ENCODE data around the gene RPS6KB1.
"Not testable (repeated sequence)": the region's sequence is repeated elsewhere in the genome, so short reads cannot be mapped to it uniquely, and the experiment has no call there.

The RPS6KB1 gene

DNA sequence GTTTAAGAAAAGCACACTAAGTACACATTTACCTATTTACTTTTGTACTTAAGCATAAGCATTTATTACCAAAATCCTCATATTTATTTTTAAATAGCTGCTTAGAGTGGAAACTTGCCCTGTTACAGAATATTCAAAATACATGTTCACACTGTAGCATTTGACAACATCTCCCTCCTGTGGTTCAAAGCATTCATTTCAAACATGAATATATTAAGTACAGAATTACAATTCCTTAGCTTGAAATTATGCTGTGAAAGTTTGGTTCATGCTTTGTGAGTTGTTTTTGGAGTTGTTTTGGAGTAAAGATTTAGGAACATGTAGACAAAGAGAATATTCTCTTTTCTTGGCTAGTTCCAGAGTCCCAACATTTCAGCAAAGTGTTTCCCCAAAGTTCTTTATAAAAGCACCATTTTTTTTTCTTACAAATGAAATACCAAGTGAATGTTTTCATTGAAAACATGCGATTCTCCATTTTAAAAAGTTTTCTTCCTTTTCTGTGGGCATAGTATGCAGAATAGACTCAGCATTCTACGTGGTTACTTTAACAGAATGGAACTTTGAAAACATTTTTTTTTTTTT is 33.4 kb upstream of the RPS6KB1 start:
- TF ChIP-seq ZFX (IDR thresholded peaks at IDR 0.05; ENCODE audit: borderline replicate concordance) = no peak
- TF ChIP-seq, protein P1, sequence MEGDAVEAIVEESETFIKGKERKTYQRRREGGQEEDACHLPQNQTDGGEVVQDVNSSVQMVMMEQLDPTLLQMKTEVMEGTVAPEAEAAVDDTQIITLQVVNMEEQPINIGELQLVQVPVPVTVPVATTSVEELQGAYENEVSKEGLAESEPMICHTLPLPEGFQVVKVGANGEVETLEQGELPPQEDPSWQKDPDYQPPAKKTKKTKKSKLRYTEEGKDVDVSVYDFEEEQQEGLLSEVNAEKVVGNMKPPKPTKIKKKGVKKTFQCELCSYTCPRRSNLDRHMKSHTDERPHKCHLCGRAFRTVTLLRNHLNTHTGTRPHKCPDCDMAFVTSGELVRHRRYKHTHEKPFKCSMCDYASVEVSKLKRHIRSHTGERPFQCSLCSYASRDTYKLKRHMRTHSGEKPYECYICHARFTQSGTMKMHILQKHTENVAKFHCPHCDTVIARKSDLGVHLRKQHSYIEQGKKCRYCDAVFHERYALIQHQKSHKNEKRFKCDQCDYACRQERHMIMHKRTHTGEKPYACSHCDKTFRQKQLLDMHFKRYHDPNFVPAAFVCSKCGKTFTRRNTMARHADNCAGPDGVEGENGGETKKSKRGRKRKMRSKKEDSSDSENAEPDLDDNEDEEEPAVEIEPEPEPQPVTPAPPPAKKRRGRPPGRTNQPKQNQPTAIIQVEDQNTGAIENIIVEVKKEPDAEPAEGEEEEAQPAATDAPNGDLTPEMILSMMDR (IDR thresholded peaks at IDR 0.05) = peak; percentile 52
- 0 out of 2 replicates have a peak overlapping the region, but pooled peaks have one; percentile 0 for H3K27ac ChIP-seq

GRCh38 chr17:59863616-59864015 is 29.3 kb upstream of the RPS6KB1 start:
- no peak for TF ChIP-seq ZFX (IDR thresholded peaks at IDR 0.05; ENCODE audit: borderline replicate concordance)
- TF ChIP-seq, protein P1 (IDR thresholded peaks at IDR 0.05) = no peak
- peak overlapping the region; percentile 8; the same call in 1 of the 2 replicates for H3K27ac ChIP-seq

- peak overlapping the region; percentile 74 for H3K27ac ChIP-seq
- TF ChIP-seq, protein P1 (IDR thresholded peaks at IDR 0.05) = no peak
- no peak for TF ChIP-seq ZFX (IDR thresholded peaks at IDR 0.05; ENCODE audit: borderline replicate concordance)
These were observed 23.0 kb upstream of the RPS6KB1 start for GRCh38 chr17:59869941-59870218.

GRCh38 chr17:59870482-59870881 is 22.4 kb upstream of the RPS6KB1 start:
- TF ChIP-seq ZFX (IDR thresholded peaks at IDR 0.05; ENCODE audit: borderline replicate concordance) = no peak
- TF ChIP-seq, protein P1 (IDR thresholded peaks at IDR 0.05) = no peak
- H3K27ac ChIP-seq = peak overlapping the region; percentile 74

DNA sequence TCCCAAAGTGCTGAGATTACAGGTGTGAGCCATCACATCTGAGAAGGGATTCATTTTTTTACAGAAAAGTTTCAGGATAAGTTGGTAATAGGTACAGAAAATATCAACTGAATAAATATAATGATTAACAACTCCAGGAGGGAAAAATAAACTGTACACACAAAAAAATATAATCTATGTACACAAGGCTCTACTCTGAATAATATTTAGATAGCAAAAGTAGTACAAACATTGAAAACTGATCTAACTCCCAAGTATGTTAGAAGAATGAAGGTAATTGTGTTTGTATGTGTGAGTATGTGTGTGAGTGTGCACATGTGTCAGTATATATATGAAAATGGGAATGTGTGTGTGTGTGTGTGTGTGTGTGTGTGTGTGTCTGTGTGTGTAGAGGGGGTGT is 20.6 kb upstream of the RPS6KB1 start:
- peak overlapping the region; percentile 74 for H3K27ac ChIP-seq
- no peak for TF ChIP-seq ZFX (IDR thresholded peaks at IDR 0.05; ENCODE audit: borderline replicate concordance)
- TF ChIP-seq, protein P1 (IDR thresholded peaks at IDR 0.05) = no peak

DNA sequence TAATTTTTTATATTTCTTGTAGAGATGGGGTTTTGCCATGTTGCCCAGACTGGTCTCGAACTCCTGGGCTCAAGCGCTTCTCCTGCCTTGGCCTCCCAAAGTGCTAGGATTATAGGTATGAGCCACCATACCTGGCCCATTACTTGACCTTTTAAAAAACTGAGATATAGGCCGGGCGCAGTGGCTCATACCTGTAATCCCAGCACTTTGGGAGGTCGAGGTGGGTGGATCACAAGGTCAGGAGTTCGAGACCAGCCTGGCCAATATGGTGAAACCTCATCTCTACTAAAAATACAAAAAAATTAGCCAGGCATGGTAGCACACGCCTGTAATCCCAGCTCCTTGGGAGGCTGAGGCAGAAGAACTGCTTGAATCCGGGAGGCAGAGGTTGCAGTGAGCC is 19.5 kb upstream of the RPS6KB1 start:
- not testable (repeated sequence) for H3K27ac ChIP-seq

DNA sequence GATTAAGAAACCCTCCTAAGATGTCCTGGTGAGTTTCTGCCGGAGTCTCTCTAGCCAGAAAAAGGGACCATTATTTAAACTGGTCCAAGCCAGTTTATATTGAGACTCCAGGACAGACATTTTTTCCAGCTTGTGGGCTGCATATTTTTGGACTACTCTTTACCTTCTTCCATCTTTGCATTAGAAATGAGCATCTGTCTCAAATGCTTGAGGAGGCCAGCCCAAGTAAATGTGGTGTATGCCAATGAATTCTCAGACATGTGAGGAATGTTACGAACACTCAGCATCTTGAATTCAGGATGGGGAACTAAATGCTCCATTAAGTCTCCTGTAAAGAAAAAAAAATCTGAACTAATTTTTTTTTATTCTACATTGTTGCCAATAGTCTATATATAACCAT is 18.5 kb upstream of the RPS6KB1 start:
- TF ChIP-seq, protein P1 (IDR thresholded peaks at IDR 0.05) = no peak
- TF ChIP-seq ZFX (IDR thresholded peaks at IDR 0.05; ENCODE audit: borderline replicate concordance) = no peak
- H3K27ac ChIP-seq = no peak overlapping the region

DNA sequence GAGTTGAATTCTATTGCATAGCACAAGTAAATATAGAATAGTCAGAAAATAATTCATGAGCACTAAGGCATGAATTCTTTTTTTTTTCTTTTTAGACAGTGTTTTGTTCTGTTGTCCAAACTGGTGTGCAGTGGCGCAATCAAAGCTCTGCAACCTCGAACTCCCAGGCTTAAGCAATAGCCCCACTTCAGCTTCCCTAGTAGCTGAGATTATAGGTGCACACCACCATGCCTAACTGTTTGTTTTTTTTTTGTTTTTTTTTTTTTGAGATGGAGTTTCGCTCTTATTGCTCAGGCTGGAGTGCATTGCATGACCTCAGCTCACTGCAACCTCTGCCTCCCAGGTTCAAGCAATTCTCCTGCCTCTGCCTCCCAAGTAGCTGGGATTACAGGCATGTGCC is 16.8 kb upstream of the RPS6KB1 start:
- no peak overlapping the region for H3K27ac ChIP-seq
- TF ChIP-seq ZFX (IDR thresholded peaks at IDR 0.05; ENCODE audit: borderline replicate concordance) = no peak
- TF ChIP-seq, protein P1 (IDR thresholded peaks at IDR 0.05) = no peak

All from 22Rv1 (cell line).